DMS53 (cell line): Measurements from ENCODE around the gene ITPR2.

ENCODE experiments used
- DNase-seq: peaks from one replicate; lab custom pipeline; 2025; lab: John Stamatoyannopoulos, UW

Gene ITPR2

GRCh38 chr12:26754148-26754547 lies 78.8 kb downstream of the ITPR2 start:
- DNase-seq = no peak

- DNase-seq = no peak
Measured at GRCh38 chr12:26751179-26751578, 81.8 kb downstream of the ITPR2 start.

- no peak for DNase-seq
Measured at GRCh38 chr12:26750531-26751175, 82.3 kb downstream of the ITPR2 start.

- DNase-seq = peak; percentile 38
Measured at GRCh38 chr12:26749781-26750180, 83.2 kb downstream of the ITPR2 start.

GRCh38 chr12:26748741-26749431 lies 84.1 kb downstream of the ITPR2 start:
- peak; percentile 29 for DNase-seq

GRCh38 chr12:26748412-26748740 lies 84.6 kb downstream of the ITPR2 start:
- no peak for DNase-seq

- peak; percentile 76 for DNase-seq
Measured at GRCh38 chr12:26746121-26746714, 86.8 kb downstream of the ITPR2 start.

- DNase-seq = peak; percentile 98
Measured at GRCh38 chr12:26744697-26745440, 88.1 kb downstream of the ITPR2 start.

GRCh38 chr12:26744042-26744626 lies 88.9 kb downstream of the ITPR2 start:
- peak; percentile 49 for DNase-seq

GRCh38 chr12:26741584-26742227 lies 91.3 kb downstream of the ITPR2 start:
- peak; percentile 53 for DNase-seq

GRCh38 chr12:26740991-26741390 lies 92.0 kb downstream of the ITPR2 start:
- DNase-seq = peak; percentile 47

- no peak for DNase-seq
Measured at GRCh38 chr12:26740348-26740747, 92.6 kb downstream of the ITPR2 start.

- no peak for DNase-seq
Measured at GRCh38 chr12:26737487-26738030, 95.4 kb downstream of the ITPR2 start.

- DNase-seq = no peak
Measured at GRCh38 chr12:26736563-26737486, 96.2 kb downstream of the ITPR2 start.

GRCh38 chr12:26735249-26735639 lies 97.8 kb downstream of the ITPR2 start:
- no peak for DNase-seq

- DNase-seq = no peak
Measured at GRCh38 chr12:26734510-26735248, 98.3 kb downstream of the ITPR2 start.

- no peak for DNase-seq
Measured at GRCh38 chr12:26732005-26732908, 100.7 kb downstream of the ITPR2 start.

GRCh38 chr12:26730481-26731350 lies 102.3 kb downstream of the ITPR2 start:
- no peak for DNase-seq
